ENCODE measurements around the gene NEIL1. TPM values are rescaled to one million over a fixed set of nuclear protein-coding genes. Genes with fewer than 3 reads are reported as not detected.
"Not testable (repeated sequence)": the region's sequence is repeated elsewhere in the genome, so short reads cannot be mapped to it uniquely, and the experiment has no call there.

NEIL1 gene
- total and polyA plus RNA-seq, 2 donors (not counting 1 experiment from before 2014, with no cell fraction given) = 103 to 251 TPM

GRCh38 chr15:75299311-75299688 is 47.5 kb upstream of the NEIL1 start:
- H3K4me1 ChIP-seq (ENCODE audit: control insufficient read depth in 2 of 2, insufficient read depth in 2 of 2, low read length in 2 of 2); H3K9me3 Mint-ChIP-seq (ENCODE audit: insufficient read depth); H3K4me1 Mint-ChIP-seq; H3K27me3 ChIP-seq (replicated peaks in 1 of 4; ENCODE audit: control extremely low read depth in 1 of 4, control insufficient read depth in 3 of 4, insufficient read depth in 4 of 4, low read length in 3 of 4); H3K27me3 Mint-ChIP-seq; H3K79me2 ChIP-seq (ENCODE audit: control insufficient read depth, insufficient read depth, low read length); H2AFZ ChIP-seq (ENCODE audit: insufficient read depth, low read depth, low read length, poor library complexity, severe bottlenecking); H3K9ac ChIP-seq (ENCODE audit: low read length); H3K36me3 ChIP-seq (replicated peaks in 1 of 2; ENCODE audit: control extremely low read depth in 1 of 2, control insufficient read depth in 1 of 2, extremely low read depth in 1 of 2, insufficient read depth in 2 of 2, low read length in 1 of 2); H3K4me3 Mint-ChIP-seq; POLR2A ChIA-PET; H3K9me3 ChIP-seq (ENCODE audit: control extremely low read depth in 1 of 3, control insufficient read depth in 2 of 3, insufficient read depth in 1 of 3, low read length in 2 of 3); H3K4me3 ChIP-seq (ENCODE audit: control extremely low read depth in 1 of 5, extremely low read depth in 1 of 5, insufficient read depth in 1 of 5, low read depth in 2 of 5, low read length in 4 of 5); intact Hi-C loops (cut with micrococcal nuclease); H3K27ac ChIP-seq (ENCODE audit: low read length in 2 of 2); H3K27ac Mint-ChIP-seq; DNase-seq; H4K20me1 ChIP-seq (ENCODE audit: control insufficient read depth, insufficient read depth, low read length, poor library complexity, severe bottlenecking); H3K4me2 ChIP-seq (replicated peaks; ENCODE audit: low read depth, low read length, poor library complexity, severe bottlenecking): not testable (repeated sequence)
- ATAC-seq (ENCODE audit: low read depth) = peak; percentile 93
- peak; percentile 68 for TF ChIP-seq CTCF (IDR thresholded peaks at IDR 0.05)
- WGBS (ENCODE audit: insufficient coverage) = no CpG with 5 or more reads among the region's 6 CpGs
- CTCF ChIA-PET = interaction anchor here (1.2 to 1.3 kb wide), 2 partner anchors 68 to 270 kb away, joined by 4 read pairs; partner anchors contain the start of gene MAN2C1

- H3K9ac ChIP-seq (ENCODE audit: low read length); H4K20me1 ChIP-seq (ENCODE audit: control insufficient read depth, insufficient read depth, low read length, poor library complexity, severe bottlenecking); H3K36me3 ChIP-seq (replicated peaks in 1 of 2; ENCODE audit: control extremely low read depth in 1 of 2, control insufficient read depth in 1 of 2, extremely low read depth in 1 of 2, insufficient read depth in 2 of 2, low read length in 1 of 2); H3K27me3 ChIP-seq (replicated peaks in 1 of 4; ENCODE audit: control extremely low read depth in 1 of 4, control insufficient read depth in 3 of 4, insufficient read depth in 4 of 4, low read length in 3 of 4); H3K9me3 Mint-ChIP-seq (ENCODE audit: insufficient read depth); H3K27ac ChIP-seq (ENCODE audit: low read length in 2 of 2); H3K27ac Mint-ChIP-seq; H3K4me1 Mint-ChIP-seq; H2AFZ ChIP-seq (ENCODE audit: insufficient read depth, low read depth, low read length, poor library complexity, severe bottlenecking); intact Hi-C loops (cut with micrococcal nuclease); H3K4me3 Mint-ChIP-seq; ATAC-seq (ENCODE audit: low read depth); H3K4me3 ChIP-seq (ENCODE audit: control extremely low read depth in 1 of 5, extremely low read depth in 1 of 5, insufficient read depth in 1 of 5, low read depth in 2 of 5, low read length in 4 of 5); H3K4me1 ChIP-seq (ENCODE audit: control insufficient read depth in 2 of 2, insufficient read depth in 2 of 2, low read length in 2 of 2); H3K9me3 ChIP-seq (ENCODE audit: control extremely low read depth in 1 of 3, control insufficient read depth in 2 of 3, insufficient read depth in 1 of 3, low read length in 2 of 3); H3K4me2 ChIP-seq (replicated peaks; ENCODE audit: low read depth, low read length, poor library complexity, severe bottlenecking); DNase-seq; H3K79me2 ChIP-seq (ENCODE audit: control insufficient read depth, insufficient read depth, low read length); POLR2A ChIA-PET: not testable (repeated sequence)
- H3K27me3 Mint-ChIP-seq = peaks cover 15% of the 10 kb centered on the region
- CTCF ChIA-PET = interaction anchor here (1.2 to 1.3 kb wide), 2 partner anchors 68 to 271 kb away, joined by 4 read pairs; partner anchors contain the start of gene MAN2C1
- 81% methylated on average over 4 of the region's 6 CpGs for WGBS (ENCODE audit: insufficient coverage)
Measured at GRCh38 chr15:75300026-75300425, 46.8 kb upstream of the NEIL1 start.
